RWPE2 (cell line): ENCODE measurements around the gene IER5L.
A peak's percentile ranks its signal among the peaks of the same experiment; 100 is the strongest.

Experiments
- ATAC-seq: fragments of 200-7000 bp; cut with Tn5 transposase; 3 replicates; pipeline ENCODE4 v1.9.1; 2021; ENCODE audit warnings: low read depth
- DNase-seq: peaks from one replicate; pipeline ENCODE4 v3.0.0-alpha.2; 2020; ENCODE audit warnings: low spot score
- H3K27ac ChIP-seq: fragments of 450-650 bp; 2 replicates; pipeline ENCODE4 v1.5.1; 2017; ENCODE audit warnings: mild to moderate bottlenecking; ENCODE audit not compliant: poor library complexity, severe bottlenecking
- H3K27me3 ChIP-seq: fragments of 250-450 bp; sonication (Bioruptor Pico); 2 replicates; pipeline ENCODE4 v1.5.1; 2021; ENCODE audit warnings: mild to moderate bottlenecking, moderate library complexity; ENCODE audit not compliant: insufficient read depth, poor library complexity, severe bottlenecking
- H3K36me3 ChIP-seq: fragments of 250-450 bp; sonication (Bioruptor Pico); 2 replicates; pipeline ENCODE4 v1.5.1; 2020; ENCODE audit warnings: low read depth, mild to moderate bottlenecking, moderate library complexity
- H3K4me1 ChIP-seq: fragments of 250-450 bp; sonication (Bioruptor Pico); 2 replicates; pipeline ENCODE4 v1.5.1; 2021; ENCODE audit warnings: mild to moderate bottlenecking, moderate library complexity; ENCODE audit not compliant: insufficient read depth, poor library complexity, severe bottlenecking
- H3K4me3 ChIP-seq: fragments of 250-450 bp; sonication (Bioruptor Pico); 2 replicates; pipeline ENCODE4 v1.5.1; 2021; ENCODE audit warnings: mild to moderate bottlenecking, moderate library complexity; ENCODE audit not compliant: severe bottlenecking
- H3K9me3 ChIP-seq: fragments of 250-450 bp; sonication (Bioruptor Pico); 2 replicates; pipeline ENCODE4 v1.5.1; 2021; ENCODE audit warnings: mild to moderate bottlenecking, moderate library complexity; ENCODE audit not compliant: severe bottlenecking
- CTCF ChIP-seq: fragments of 450-650 bp; IDR thresholded peaks from one replicate; pipeline ENCODE4 v1.5.1; 2017; ENCODE audit warnings: mild to moderate bottlenecking, moderate library complexity; ENCODE audit not compliant: poor library complexity, severe bottlenecking

IER5L gene

DNA sequence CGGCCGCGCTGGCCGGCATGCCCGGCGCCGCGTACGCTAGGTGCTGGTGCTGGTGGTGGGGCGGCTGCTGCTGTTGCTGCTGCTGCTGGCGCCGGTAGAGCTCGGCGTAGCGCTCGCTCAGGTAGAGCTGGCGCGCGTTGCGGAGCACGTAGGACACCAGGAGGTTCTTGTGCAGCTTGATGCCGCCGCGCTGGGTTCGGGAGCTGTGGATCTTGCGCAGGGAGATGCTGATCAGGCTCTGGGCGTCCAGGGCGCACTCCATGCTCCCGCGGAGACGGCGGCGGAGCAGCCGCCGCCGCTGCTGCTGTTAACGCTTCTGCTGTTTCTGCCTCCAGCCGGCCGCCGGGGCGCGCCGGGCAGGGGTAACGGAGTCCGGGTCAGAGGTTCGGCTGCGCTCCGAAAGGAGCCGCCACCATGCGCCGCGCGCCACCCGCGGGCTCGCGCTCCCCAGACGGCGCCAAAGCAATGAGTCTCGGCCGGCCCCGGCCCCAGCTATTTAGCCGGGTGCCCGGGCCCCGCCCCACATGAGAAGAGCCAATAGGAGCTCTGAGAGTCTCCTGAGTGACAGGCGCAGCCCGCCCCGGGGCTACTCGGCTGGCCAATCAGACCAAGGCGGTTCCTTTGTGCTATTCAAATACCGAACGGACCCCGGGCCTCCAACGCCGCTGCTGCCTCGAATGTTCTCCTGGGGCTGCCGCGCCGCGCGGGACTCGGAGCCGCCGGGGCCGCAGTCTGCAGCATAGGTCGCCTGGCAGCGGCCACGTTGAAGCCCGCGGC, at the start of gene IER5L:
Gene IER5L, minus strand, starts transcription at position 471 of the 777 bp plus-strand sequence. Its CDS starts 209 bp downstream, at position 262.
- H3K36me3 ChIP-seq = no peaks in the 10 kb centered on the region
- TF ChIP-seq CTCF = no peak
- peak; percentile 74 for ATAC-seq
- peak within 1 kb of the TSS; percentile 71 for H3K4me3 ChIP-seq
- peaks cover 4% of the 10 kb centered on the region for H3K4me1 ChIP-seq
- peak within 1 kb of the TSS; percentile 95 for H3K27ac ChIP-seq
- no peaks in the 10 kb centered on the region for H3K27me3 ChIP-seq
- H3K9me3 ChIP-seq = no peaks in the 10 kb centered on the region
- peak; percentile 93 for DNase-seq

- DNase-seq (no peak), ATAC-seq (no peak)
- H3K4me3 ChIP-seq = no peak overlapping the region
- H3K9me3 ChIP-seq = no peaks in the 10 kb centered on the region
- no peaks in the 10 kb centered on the region for H3K36me3 ChIP-seq
- TF ChIP-seq CTCF = no peak
- no peaks in the 10 kb centered on the region for H3K27me3 ChIP-seq
- H3K4me1 ChIP-seq = peaks cover 6% of the 10 kb centered on the region
- H3K27ac ChIP-seq = no peak overlapping the region
Observed at GRCh38 chr9:129227843-129228189, 49.8 kb upstream of the IER5L start.

- Histone ChIP-seq H3K27ac (peak overlapping the region; percentile 25), H3K27me3 (no peaks in the 10 kb centered on the region), H3K4me3 (no peak overlapping the region), H3K36me3 (no peaks in the 10 kb centered on the region), H3K9me3 (no peaks in the 10 kb centered on the region), H3K4me1 (peaks cover 6% of the 10 kb centered on the region)
- peak; percentile 86 for DNase-seq
- ATAC-seq = peak; percentile 80
- TF ChIP-seq CTCF = no peak
Observed at GRCh38 chr9:129225815-129226214, 47.8 kb upstream of the IER5L start.

GRCh38 chr9:129225490-129225778, 47.4 kb upstream of the IER5L start:
- DNase-seq (no peak), ATAC-seq (no peak)
- Histone ChIP-seq H3K4me1 (peaks cover 6% of the 10 kb centered on the region), H3K27me3 (no peaks in the 10 kb centered on the region), H3K4me3 (no peak overlapping the region), H3K27ac (peak overlapping the region; percentile 25), H3K36me3 (no peaks in the 10 kb centered on the region), H3K9me3 (no peaks in the 10 kb centered on the region)
- no peak for TF ChIP-seq CTCF
